Neural progenitor cell (in vitro differentiated cells): ENCODE measurements around the gene BBS12.

Source experiments
- CTCF ChIP-seq: fragments of 200-600 bp; sonication (generic); IDR thresholded peaks from 2 replicates; pipeline ENCODE4 v1.5.1; 2017; ENCODE audit warnings: antibody characterized with exemption, mild to moderate bottlenecking
- EZH2 ChIP-seq: fragments of 200-600 bp; sonication (generic); IDR thresholded peaks from 2 replicates; pipeline ENCODE4 v1.6.1; 2017; ENCODE audit warnings: antibody characterized with exemption, mild to moderate bottlenecking, moderate library complexity

DNA sequence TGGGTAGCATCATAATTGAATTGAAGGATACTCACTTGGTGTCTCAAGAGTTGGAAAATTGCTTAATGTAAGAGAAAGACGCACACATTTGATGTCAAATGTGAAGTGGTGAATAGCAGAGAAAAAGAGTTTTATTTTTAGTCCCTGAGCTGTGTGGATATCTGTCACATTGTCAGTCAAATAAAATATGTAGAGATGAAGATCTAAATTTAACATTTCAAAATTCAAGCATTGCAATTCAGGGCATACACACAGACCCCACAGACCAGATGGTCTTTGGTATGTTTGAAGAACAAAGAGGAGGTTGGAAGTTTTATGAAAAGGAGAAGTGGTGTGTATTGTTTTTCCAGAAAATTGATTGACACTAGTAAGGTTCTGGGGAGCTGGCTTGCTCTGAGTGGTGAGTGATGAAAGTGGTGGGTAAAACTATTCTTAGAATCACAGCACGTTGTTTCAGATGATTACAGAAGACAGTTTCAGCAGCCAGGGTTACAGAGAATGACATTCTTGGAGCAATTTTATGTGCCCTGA, 44.9 kb upstream of the BBS12 start:
- no peak for TF ChIP-seq CTCF
- no peak for TF ChIP-seq EZH2
